NB4 (cell line): ENCODE results near the gene SLC6A2.
"Not testable (repeated sequence)": the region's sequence is repeated elsewhere in the genome, so short reads cannot be mapped to it uniquely, and the experiment has no call there.

Experiments used
- DNase-seq: peaks from one replicate; pipeline ENCODE4 v3.0.0; 2010; ENCODE audit warnings: low read depth
- H3K4me3 ChIP-seq: one replicate; pipeline ENCODE4 v1.5.1; 2011; ENCODE audit warnings: mild to moderate bottlenecking, low read depth, low read length, moderate library complexity
- CTCF ChIP-seq: IDR thresholded peaks from one replicate; pipeline ENCODE4 v1.5.1; 2012; ENCODE audit warnings: low read depth, low read length
- MAX ChIP-seq: IDR thresholded peaks from 2 replicates; pipeline ENCODE4 v1.6.1; 2011; ENCODE audit warnings: low read depth, low read length
- MYC ChIP-seq: IDR thresholded peaks from 2 replicates; pipeline ENCODE4 v1.6.1; 2011; ENCODE audit warnings: low read depth, low read length
- POLR2A ChIP-seq: IDR thresholded peaks from 2 replicates; pipeline ENCODE4 v1.6.1; 2011; ENCODE audit warnings: mild to moderate bottlenecking; ENCODE audit not compliant: insufficient read length; ENCODE audit errors: extremely low read depth

The SLC6A2 gene

DNA sequence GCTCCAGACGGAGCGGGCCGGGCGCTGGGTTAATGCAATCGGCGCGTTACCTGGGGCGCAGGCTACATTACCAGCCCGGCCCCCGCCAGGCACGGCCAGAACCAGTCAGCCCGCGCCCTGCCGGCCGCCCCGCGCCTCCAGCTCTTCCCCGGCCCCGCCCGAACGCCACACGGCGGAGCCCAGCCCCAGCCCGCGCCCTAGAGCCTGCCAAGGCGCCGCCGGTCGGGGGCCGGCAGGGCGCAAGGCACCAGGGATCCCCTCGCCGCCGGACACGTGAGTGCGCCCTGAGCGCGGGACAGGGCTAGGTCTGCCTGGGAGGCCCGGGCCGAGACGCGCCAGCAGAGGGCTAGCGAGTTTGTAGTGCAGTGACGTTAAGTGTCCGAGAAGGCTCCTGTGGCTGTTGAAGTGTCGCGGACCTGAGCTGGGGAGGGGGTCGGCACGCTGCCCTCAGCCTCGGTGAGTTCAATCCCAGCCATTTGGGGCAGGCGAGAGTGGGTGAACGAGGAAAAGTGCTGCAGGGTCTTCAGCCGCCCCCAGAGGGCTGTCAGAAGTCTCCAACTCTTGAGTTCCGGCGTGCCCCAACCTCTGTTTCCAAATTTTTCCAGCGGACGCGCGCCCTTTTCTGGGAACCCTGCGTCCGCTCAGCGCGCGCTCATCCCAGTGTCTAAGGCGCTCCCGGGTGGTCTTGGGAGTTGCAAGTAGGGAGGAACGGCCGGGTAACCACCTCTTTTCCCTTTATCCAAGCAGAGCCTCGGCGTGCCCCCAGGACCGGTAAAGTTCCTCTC, at the start of gene SLC6A2:
Gene SLC6A2 (plus strand): TSS at position 92 of the 785 bp plus-strand sequence. CDS start 707 bp downstream, outside the sequence.
- TF ChIP-seq CTCF: no peak
- no peak for TF ChIP-seq MAX
- TF ChIP-seq POLR2A: no peak
- TF ChIP-seq MYC: no peak
- no peak within 1 kb of the TSS for H3K4me3 ChIP-seq
- DNase-seq: no peak

GRCh38 chr16:55613613-55614335, 42.0 kb upstream of the SLC6A2 start:
- no peak for TF ChIP-seq POLR2A
- TF ChIP-seq MAX: no peak
- no peak for TF ChIP-seq CTCF
- TF ChIP-seq MYC: no peak
- no peak for DNase-seq
- H3K4me3 ChIP-seq: no peak overlapping the region

DNA sequence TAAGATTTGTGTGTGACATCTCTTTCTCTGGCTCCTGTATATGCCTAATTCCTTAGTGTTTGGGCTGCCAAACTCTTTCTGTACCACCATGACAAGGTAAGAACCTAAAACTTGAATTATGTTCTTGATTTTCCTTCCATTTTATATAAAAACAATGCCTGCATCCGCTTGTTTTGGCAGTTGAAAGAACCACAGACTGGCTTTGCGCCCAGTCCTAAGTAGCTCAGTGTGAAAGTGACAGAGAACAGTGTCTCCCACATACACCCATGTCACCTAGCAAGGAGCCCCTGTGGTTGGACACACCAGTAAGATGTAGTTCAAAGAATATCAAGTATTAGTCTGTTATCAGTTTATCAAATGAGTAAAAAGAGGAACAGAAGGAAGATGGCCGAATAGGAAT, 40.7 kb upstream of the SLC6A2 start:
- TF ChIP-seq CTCF: no peak
- TF ChIP-seq MYC: no peak
- TF ChIP-seq MAX: no peak
- no peak for TF ChIP-seq POLR2A
- DNase-seq: no peak
- H3K4me3 ChIP-seq: no peak overlapping the region

- not testable (repeated sequence) for DNase-seq, H3K4me3 ChIP-seq
These were observed 40.1 kb upstream of the SLC6A2 start for GRCh38 chr16:55615670-55616069.

GRCh38 chr16:55621771-55622170, 34.0 kb upstream of the SLC6A2 start:
- H3K4me3 ChIP-seq: no peak overlapping the region
- TF ChIP-seq MAX (no peak), CTCF (no peak), POLR2A (no peak), MYC (no peak)
- DNase-seq: no peak

- no peak overlapping the region for H3K4me3 ChIP-seq
These were observed 33.5 kb upstream of the SLC6A2 start for GRCh38 chr16:55622272-55622671.

More at GRCh38 chr16:55622272-55622671, 33.5 kb upstream of the SLC6A2 start:
- no peak for TF ChIP-seq MYC
- no peak for TF ChIP-seq CTCF
- no peak for TF ChIP-seq MAX
- no peak for TF ChIP-seq POLR2A
- no peak for DNase-seq
